Endothelial cell of umbilical vein (primary cell): Measurements from ENCODE around the gene VMP1. TPM values are rescaled to one million over a fixed set of nuclear protein-coding genes. Genes with fewer than 3 reads are reported as not detected.
A peak's percentile ranks its signal among the peaks of the same experiment; 100 is the strongest.

Source experiments
- BruUV-seq: library from RNA; stranded (reverse); fragments of 400-500 nt; replicated peaks from 2 replicates; lab custom pipeline; 2021; lab: Mats Ljungman, UMichigan
- CTCF ChIA-PET: fragments of 300-600, 350-600 bp; sonication (Branson Sonifier 250); formaldehyde crosslinking; loops from one replicate; lab custom pipeline; 2021; ENCODE audit warnings: antibody characterized with exemption, inconsistent platforms; lab: Charles Lee
- POLR2A ChIA-PET: fragments of 300-600, 350-600 bp; sonication (Branson Sonifier 250); formaldehyde crosslinking; loops from one replicate; lab custom pipeline; 2021; ENCODE audit warnings: antibody characterized with exemption, inconsistent platforms; lab: Charles Lee
- DNase-seq: peaks from one replicate; pipeline ENCODE4 v3.0.0-alpha.2; 2011; ENCODE audit warnings: low read depth, low spot score
- FAIRE-seq: peaks from 2 replicates; lab custom pipeline; 2011; peaks lifted over from hg19 to GRCh38; lab: Jason Lieb, UNC
- H2AFZ ChIP-seq: 2 replicates; pipeline ENCODE4 v1.6.0; 2012; ENCODE audit warnings: low read depth, low read length, control low read depth, inconsistent platforms
- H3K27ac ChIP-seq: 2 replicates; pipeline ENCODE4 v1.5.1; 2011; ENCODE audit warnings: low read depth, mild to moderate bottlenecking, control low read depth, low read length, moderate library complexity; ENCODE audit not compliant: insufficient read depth
- H3K27me3 ChIP-seq, 2 experiments: 2 replicates each; pipeline versions ENCODE4 v1.6.0 to v1.6.1; 2011; ENCODE audit warnings: low read length in 2 of 2, mixed read lengths in 1 of 2; ENCODE audit not compliant: control insufficient read depth in 2 of 2, insufficient read depth in 2 of 2
- H3K36me3 ChIP-seq, 2 experiments: 2 replicates in 1 of 2; 3 replicates in 1 of 2; pipeline ENCODE4 v1.5.1; 2011; ENCODE audit warnings: low read length in 2 of 2, mild to moderate bottlenecking in 1 of 2, moderate library complexity in 1 of 2; ENCODE audit not compliant: control insufficient read depth in 2 of 2, insufficient read depth in 2 of 2; ENCODE audit errors: extremely low read depth in 1 of 2
- H3K4me1 ChIP-seq: 3 replicates; pipeline ENCODE4 v1.5.1; 2011; ENCODE audit warnings: mild to moderate bottlenecking, low read length; ENCODE audit not compliant: control insufficient read depth, insufficient read depth; ENCODE audit errors: extremely low read depth
- H3K4me2 ChIP-seq: 2 replicates; pipeline ENCODE4 v1.6.1; 2011; ENCODE audit warnings: low read length, control low read depth, mixed read lengths; ENCODE audit not compliant: insufficient read depth
- H3K4me3 ChIP-seq, 3 experiments: fragments of 200-600 bp in 1 of 3; sonication (generic), shearing (Covaris generic) in 1 of 3; replicated peaks in 1 of 3; 2 replicates each; pipeline ENCODE4 v1.5.1; 2011 to 2016; ENCODE audit warnings: control low read depth in 3 of 3, low read length in 3 of 3, mild to moderate bottlenecking in 2 of 3, inconsistent platforms in 1 of 3, low read depth in 1 of 3, moderate library complexity in 1 of 3; ENCODE audit not compliant: insufficient read depth in 1 of 3
- H3K79me2 ChIP-seq: 2 replicates; pipeline ENCODE4 v1.6.0; 2012; ENCODE audit warnings: low read length, inconsistent platforms; ENCODE audit not compliant: control insufficient read depth, insufficient read depth
- H3K9ac ChIP-seq: replicated peaks from 2 replicates; pipeline ENCODE3; 2011; ENCODE audit warnings: low read length, control low read depth; ENCODE audit not compliant: insufficient read depth; ENCODE audit errors: extremely low read depth
- H3K9me1 ChIP-seq: replicated peaks from 3 replicates; pipeline ENCODE4 v1.6.0; 2011; ENCODE audit warnings: mild to moderate bottlenecking, low read length; ENCODE audit not compliant: control insufficient read depth, insufficient read depth; ENCODE audit errors: extremely low read depth
- H3K9me3 ChIP-seq: replicated peaks from 2 replicates; pipeline ENCODE4 v1.5.1; 2012; ENCODE audit warnings: low read length, inconsistent platforms; ENCODE audit not compliant: control insufficient read depth, insufficient read depth
- H4K20me1 ChIP-seq: replicated peaks from 2 replicates; pipeline ENCODE3; 2011; ENCODE audit warnings: mild to moderate bottlenecking, low read length; ENCODE audit not compliant: control insufficient read depth, insufficient read depth; ENCODE audit errors: extremely low read depth
- CTCF ChIP-seq, 2 donors: IDR thresholded peaks; 1 replicate in 1 of 2; 2 replicates in 1 of 2; pipeline ENCODE4 v1.5.1; 2011; ENCODE audit warnings: low read length in 2 of 2, mild to moderate bottlenecking in 2 of 2, moderate library complexity in 2 of 2, control low read depth in 1 of 2, inconsistent platforms in 1 of 2, low read depth in 1 of 2; ENCODE audit not compliant: insufficient read depth in 1 of 2; ENCODE audit errors: extremely low read depth in 1 of 2
- EZH2 ChIP-seq: IDR thresholded peaks from 2 replicates; pipeline ENCODE4 v1.6.1; 2012; ENCODE audit warnings: borderline replicate concordance, low read depth, mild to moderate bottlenecking, moderate library complexity, low read length, inconsistent platforms; ENCODE audit not compliant: severe bottlenecking
- FOS ChIP-seq: IDR thresholded peaks from 2 replicates; pipeline ENCODE4 v1.6.1; 2011; ENCODE audit warnings: mild to moderate bottlenecking, low read length, moderate library complexity, borderline replicate concordance; ENCODE audit not compliant: insufficient read depth
- GATA2 ChIP-seq: IDR thresholded peaks from 2 replicates; pipeline ENCODE4 v1.7.0; 2011; ENCODE audit warnings: low read depth, mild to moderate bottlenecking, moderate library complexity, mixed read lengths, low read length; ENCODE audit not compliant: insufficient read length, insufficient read depth
- JUN ChIP-seq: IDR thresholded peaks from 2 replicates; pipeline ENCODE4 v1.6.1; 2011; ENCODE audit warnings: borderline replicate concordance, low read depth; ENCODE audit not compliant: insufficient read length, insufficient read depth
- MAX ChIP-seq: IDR thresholded peaks from 2 replicates; pipeline ENCODE4 v1.6.1; 2011; ENCODE audit not compliant: insufficient read depth, insufficient read length
- MYC ChIP-seq: IDR thresholded peaks from one replicate; pipeline ENCODE4 v1.6.1; 2011; ENCODE audit warnings: mild to moderate bottlenecking, low read depth, low read length
- POLR2A ChIP-seq: IDR thresholded peaks from 2 replicates; pipeline ENCODE4 v1.6.1; 2012; ENCODE audit warnings: low read depth, mild to moderate bottlenecking, control low read depth, low read length
- POLR2AphosphoS5 ChIP-seq: IDR thresholded peaks from 2 replicates; pipeline ENCODE4 v1.6.1; 2012; ENCODE audit warnings: low read depth, mild to moderate bottlenecking, control low read depth, low read length, moderate library complexity; ENCODE audit not compliant: insufficient read depth
- dilution Hi-C: fragments of 300-500 bp; cut with MboI; formaldehyde crosslinking; loops from one replicate; pipeline ENCODE4 v1.15.0; 2019; ENCODE audit warnings: low sequenced_read_pairs; ENCODE audit not compliant: extremely low pct_ligation_motif_present
- intact Hi-C: fragments of 100-400 bp; cut with micrococcal nuclease; formaldehyde crosslinking; loops from one replicate; pipeline ENCODE4 v1.10.0; 2022
- polyA plus RNA-seq, 4 experiments: library from polyadenylated mRNA; depleted of rRNA in 3 of 4; stranded (reverse) in 3 of 4; unstranded in 1 of 4; fragments of >200 nt; gene quantifications; 2 replicates each; pipeline versions ENCODE4 v1.2.1 to v1.2.3, GENCODE V29; 2011 to 2012; ENCODE audit warnings: missing spikeins in 1 of 4
- total RNA-seq: library from RNA; stranded (reverse); gene quantifications from 2 replicates; pipeline ENCODE4 v1.2.3, GENCODE V29; 2021

VMP1 gene
- total and polyA plus RNA-seq, 2 donors (not counting 3 experiments of a cell fraction or from before 2014, with no cell fraction given), result 138 to 270 TPM

GRCh38 chr17:59844884-59845594, 137.6 kb downstream of the VMP1 start:
- Histone ChIP-seq H3K36me3 (peaks cover 2 to 7% of the 10 kb centered on the region in 2 experiments), H3K9me1 (no peaks in the 10 kb centered on the region), H3K9ac (no peak overlapping the region), H2AFZ (no peak overlapping the region), H3K79me2 (peaks cover 14% of the 10 kb centered on the region), H3K27me3 (no peaks in the 10 kb centered on the region), H3K27ac (peak overlapping the region; percentile 51), H3K4me3 (no peak overlapping the region), H3K4me2 (no peak overlapping the region), H3K4me1 (peaks cover 10% of the 10 kb centered on the region), H4K20me1 (no peaks in the 10 kb centered on the region), H3K9me3 (no peaks in the 10 kb centered on the region)
- no peak for TF ChIP-seq POLR2A
- TF ChIP-seq POLR2AphosphoS5, result peak; percentile 34
- no TSS peak for BruUV-seq
- CTCF ChIA-PET, result interaction anchor here (0.7 to 6.4 kb wide), 5 partner anchors 12 to 100 kb away, joined by 3 to 55 read pairs (median 10); no protein-coding TSS in a partner anchor
- peak; percentile 57 for DNase-seq
- dilution Hi-C loops (no loop called here), intact Hi-C loops (loop anchor here (1.0 kb wide), 1 partner anchor 8 kb away; no protein-coding TSS in a partner anchor)
- POLR2A ChIA-PET, result interaction anchor here (2.1 to 12.6 kb wide), 4 partner anchors 8 to 91 kb away, joined by 6 to 224 read pairs (median 8); no protein-coding TSS in a partner anchor
- FAIRE-seq, result no peak

- ChIA-PET POLR2A (interaction anchor here (0.6 to 12.6 kb wide), 12 partner anchors 9 to 282 kb away, joined by 3 to 224 read pairs (median 4); no protein-coding TSS in a partner anchor), CTCF (interaction anchor here (0.7 to 6.4 kb wide), 6 partner anchors 11 to 101 kb away, joined by 3 to 55 read pairs (median 9); no protein-coding TSS in a partner anchor)
- intact Hi-C loops, result no loop called here
- Histone ChIP-seq H3K27ac (peak overlapping the region; percentile 51), H3K9me3 (no peaks in the 10 kb centered on the region), H3K9me1 (no peaks in the 10 kb centered on the region), H3K27me3 (no peaks in the 10 kb centered on the region), H3K36me3 (peaks cover 2 to 4% of the 10 kb centered on the region in 2 experiments), H4K20me1 (no peaks in the 10 kb centered on the region), H3K4me2 (no peak overlapping the region), H3K9ac (no peak overlapping the region), H3K79me2 (peaks cover 7% of the 10 kb centered on the region), H3K4me3 (no peak overlapping the region), H3K4me1 (peaks cover 10% of the 10 kb centered on the region), H2AFZ (no peak overlapping the region)
- FAIRE-seq (no peak), DNase-seq (peak; percentile 74)
- dilution Hi-C loops, result no loop called here
- TF ChIP-seq EZH2, result no peak
- no peak for TF ChIP-seq CTCF (IDR thresholded peaks at IDR 0.05; ENCODE audit: extremely low read depth in 1 of 2, insufficient read depth in 1 of 2, low read depth in 1 of 2, low read length in 2 of 2)
- no peak for TF ChIP-seq MYC
- TF ChIP-seq POLR2A, result peak; percentile 55
- peak; percentile 55 for TF ChIP-seq POLR2AphosphoS5
- TF ChIP-seq MAX, result no peak
- TF ChIP-seq FOS, result no peak
- TF ChIP-seq JUN, result no peak
- TF ChIP-seq GATA2, result no peak
- no TSS peak for BruUV-seq
These were observed 138.3 kb downstream of the VMP1 start for GRCh38 chr17:59845595-59846393.
